ENCODE results near the gene PDLIM4.

DNA sequence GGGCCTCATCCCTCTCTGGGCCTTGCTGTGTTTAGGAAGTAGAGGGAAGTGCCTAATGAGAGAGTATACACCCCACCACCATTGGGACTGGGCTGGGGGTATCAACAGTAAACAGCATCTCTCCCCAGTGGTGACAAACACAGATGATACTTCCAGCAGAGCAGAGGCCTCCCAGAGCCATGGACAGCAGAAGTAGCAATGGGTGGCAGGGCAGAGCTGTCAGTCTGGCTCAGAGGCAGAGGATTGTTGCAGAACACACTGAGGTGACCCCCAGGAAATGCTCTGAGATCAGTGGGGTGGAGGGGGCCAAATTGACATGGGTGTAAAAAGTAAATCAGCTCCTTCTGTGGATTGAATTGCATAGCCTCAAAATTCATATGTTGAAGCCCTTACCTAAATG lies 17.7 kb upstream of the PDLIM4 start:
- no peak for TF ChIP-seq TAF1 (IDR thresholded peaks at IDR 0.05; ENCODE audit: borderline replicate concordance, low read depth, low read length)
- TF ChIP-seq POLR2AphosphoS5 (IDR thresholded peaks at IDR 0.05; ENCODE audit: low read depth, low read length): no peak
- TF ChIP-seq POLR2A (IDR thresholded peaks at IDR 0.05; ENCODE audit: low read depth, low read length): no peak

All from GM12892 (cell line).